A549 (cell line): ENCODE measurements around the gene FRS3. TPM values are rescaled to one million over a fixed set of nuclear protein-coding genes. Genes with fewer than 3 reads are reported as not detected.

ENCODE experiments used
- ATAC-seq, 2 experiments: fragments of 200-7000 bp in 1 of 2; fragments of >200 bp in 1 of 2; cut with Nextera tagmentation in 1 of 2; cut with Tn5 transposase in 1 of 2; 3 replicates each; pipeline versions ENCODE4 v1.8.0 to v1.9.1; 2018 to 2020; ENCODE audit warnings: mild to moderate bottlenecking in 1 of 2, moderate library complexity in 1 of 2
- CTCF ChIA-PET: fragments of 300-600 bp; sonication (Branson Sonifier 250); formaldehyde crosslinking; extraction: SDS; loops from one replicate; lab custom pipeline; 2021; ENCODE audit warnings: antibody characterized with exemption, inconsistent platforms; lab: Yijun Ruan, JAX
- POLR2A ChIA-PET: fragments of 350-600 bp; formaldehyde crosslinking; extraction: SDS; loops from one replicate; lab custom pipeline; 2021; ENCODE audit warnings: antibody characterized with exemption, inconsistent platforms; lab: Yijun Ruan, JAX
- DNase-seq, 2 experiments: peaks; one replicate each; pipeline versions ENCODE4 v3.0.0 to v3.0.0-alpha.2; 2011 to 2016; ENCODE audit warnings: low read depth in 1 of 2, low spot score in 1 of 2
- FAIRE-seq: peaks from 2 replicates; lab custom pipeline; 2011; peaks lifted over from hg19 to GRCh38; lab: Jason Lieb, UNC
- H3K27ac ChIP-seq, 2 experiments: fragments of >200 bp; sonication (Bioruptor Twin); formaldehyde crosslinking; 3 replicates each; pipeline ENCODE4 v1.5.1; 2016 to 2017
- H3K4me1 ChIP-seq: fragments of >200 bp; sonication (Bioruptor Twin); formaldehyde crosslinking; 3 replicates; pipeline ENCODE4 v1.6.1; 2016
- H3K4me2 ChIP-seq: fragments of >200 bp; sonication (Bioruptor Twin); formaldehyde crosslinking; 3 replicates; pipeline ENCODE4 v1.6.1; 2016
- H3K4me3 ChIP-seq: fragments of >200 bp; sonication (Bioruptor Twin); formaldehyde crosslinking; 3 replicates; pipeline ENCODE4 v1.5.1; 2016
- H3K9me3 ChIP-seq: fragments of >200 bp; sonication (Bioruptor Twin); formaldehyde crosslinking; 3 replicates; pipeline ENCODE4 v1.6.1; 2016
- CEBPB ChIP-seq, 2 experiments: fragments of >200 bp in 1 of 2; sonication (Bioruptor Twin) in 1 of 2; formaldehyde crosslinking in 1 of 2; IDR thresholded peaks; 2 replicates each; pipeline ENCODE4 v1.6.1; 2012 to 2016
- EHF ChIP-seq: fragments of 250-450 bp; sonication (Bioruptor Pico); IDR thresholded peaks from 2 replicates; pipeline ENCODE4 v1.5.0; 2020; ENCODE audit warnings: mild to moderate bottlenecking
- EHMT2 ChIP-seq: fragments of 200-600 bp; sonication (generic); IDR thresholded peaks from 2 replicates; pipeline ENCODE4 v1.6.1; 2016; ENCODE audit warnings: antibody characterized with exemption, low read depth, mild to moderate bottlenecking, moderate library complexity
- ESRRA ChIP-seq: fragments of 150-350 bp; IDR thresholded peaks from 2 replicates; pipeline ENCODE4 v1.6.1; 2014; ENCODE audit warnings: mild to moderate bottlenecking, low read length, borderline replicate concordance
- HDAC2 ChIP-seq: fragments of 200-600 bp; sonication (generic); IDR thresholded peaks from 2 replicates; pipeline ENCODE4 v1.6.1; 2016
- HOXB13 ChIP-seq: fragments of 250-450 bp; sonication (Bioruptor Pico); IDR thresholded peaks from 2 replicates; pipeline ENCODE4 v1.5.0; 2020; ENCODE audit warnings: low read depth, mild to moderate bottlenecking, moderate library complexity
- HOXB5 ChIP-seq: fragments of 250-450 bp; sonication (Bioruptor Pico); IDR thresholded peaks from 2 replicates; pipeline ENCODE4 v1.5.0; 2020; ENCODE audit warnings: mild to moderate bottlenecking, moderate library complexity
- JUN ChIP-seq, 2 experiments: fragments of >200 bp; sonication (Bioruptor Twin); formaldehyde crosslinking; IDR thresholded peaks; 2 replicates in 1 of 2; 3 replicates in 1 of 2; pipeline ENCODE4 v1.6.1; 2016 to 2017
- JUNB ChIP-seq: fragments of >200 bp; sonication (Bioruptor Twin); formaldehyde crosslinking; IDR thresholded peaks from 2 replicates; pipeline ENCODE4 v1.6.1; 2016
- KDM1A ChIP-seq: fragments of 200-600 bp; sonication (generic); IDR thresholded peaks from 2 replicates; pipeline ENCODE4 v1.6.1; 2016; ENCODE audit warnings: low read depth, mild to moderate bottlenecking
- KDM5A ChIP-seq: fragments of 200-600 bp; sonication (generic); IDR thresholded peaks from 2 replicates; pipeline ENCODE4 v1.6.1; 2016; ENCODE audit warnings: antibody characterized with exemption, mild to moderate bottlenecking
- MAFK ChIP-seq: fragments of 450-650 bp; IDR thresholded peaks from 2 replicates; pipeline ENCODE4 v1.6.1; 2014; ENCODE audit not compliant: partially characterized antibody
- MYC ChIP-seq: IDR thresholded peaks from 2 replicates; pipeline ENCODE4 v1.6.1; 2012; ENCODE audit warnings: mild to moderate bottlenecking, inconsistent platforms, low read length, improper control_type of control experiment, borderline replicate concordance
- NR3C1 ChIP-seq: fragments of >200 bp; sonication (Bioruptor Twin); formaldehyde crosslinking; IDR thresholded peaks from 3 replicates; pipeline ENCODE4 v1.6.1; 2017
- RAD21 ChIP-seq, 2 experiments: fragments of >200 bp in 1 of 2; sonication (Bioruptor Twin) in 1 of 2; formaldehyde crosslinking in 1 of 2; IDR thresholded peaks in 1 of 2; conservative IDR thresholded peaks in 1 of 2; 2 replicates in 1 of 2; 3 replicates in 1 of 2; pipeline ENCODE4 v1.6.1; 2012 to 2018; ENCODE audit warnings: inconsistent platforms in 1 of 2
- ZSCAN20 ChIP-seq: fragments of 250-450 bp; sonication (Bioruptor Pico); IDR thresholded peaks from 2 replicates; pipeline ENCODE4 v1.8.0; 2022; ENCODE audit warnings: mild to moderate bottlenecking, moderate library complexity
- WGBS: methylation state at CpG from one replicate; pipeline ENCODE4 v1.1.6; 2017; ENCODE audit errors: missing lambda C conversion rate; 5-methylcytosine and 5-hydroxymethylcytosine counted together
- polyA plus RNA-seq, 4 experiments: library from polyadenylated mRNA; depleted of rRNA in 3 of 4; stranded (reverse); fragments of >200 nt; fragmentation: RNase III in 1 of 4; extraction: RNeasy Plus Mini Kit Qiagen cat#74134 plus additional on column Dnase treatment in 1 of 4; gene quantifications; 2 replicates in 3 of 4; 3 replicates in 1 of 4; pipeline ENCODE4 v1.2.3, GENCODE V29; 2011 to 2017
- TF ChIP-seq, protein P1 (sequence below): fragments of 250-450 bp; sonication (Bioruptor Pico); IDR thresholded peaks from 2 replicates; pipeline ENCODE4 v1.5.0; 2020; ENCODE audit warnings: low read depth, mild to moderate bottlenecking, moderate library complexity
- TF ChIP-seq, protein P2 (sequence below): fragments of >200 bp; sonication (Bioruptor Twin); formaldehyde crosslinking; IDR thresholded peaks from 2 replicates; pipeline ENCODE4 v1.6.1; 2016
- TF ChIP-seq, protein P3 (sequence below): IDR thresholded peaks from 2 replicates; pipeline ENCODE4 v1.6.1; 2012; ENCODE audit warnings: low read depth, borderline replicate concordance

The FRS3 gene
- polyA plus RNA-seq, 2 of the 4 experiments (the other 2 are of a cell fraction): 1.9 to 2.0 TPM

DNA sequence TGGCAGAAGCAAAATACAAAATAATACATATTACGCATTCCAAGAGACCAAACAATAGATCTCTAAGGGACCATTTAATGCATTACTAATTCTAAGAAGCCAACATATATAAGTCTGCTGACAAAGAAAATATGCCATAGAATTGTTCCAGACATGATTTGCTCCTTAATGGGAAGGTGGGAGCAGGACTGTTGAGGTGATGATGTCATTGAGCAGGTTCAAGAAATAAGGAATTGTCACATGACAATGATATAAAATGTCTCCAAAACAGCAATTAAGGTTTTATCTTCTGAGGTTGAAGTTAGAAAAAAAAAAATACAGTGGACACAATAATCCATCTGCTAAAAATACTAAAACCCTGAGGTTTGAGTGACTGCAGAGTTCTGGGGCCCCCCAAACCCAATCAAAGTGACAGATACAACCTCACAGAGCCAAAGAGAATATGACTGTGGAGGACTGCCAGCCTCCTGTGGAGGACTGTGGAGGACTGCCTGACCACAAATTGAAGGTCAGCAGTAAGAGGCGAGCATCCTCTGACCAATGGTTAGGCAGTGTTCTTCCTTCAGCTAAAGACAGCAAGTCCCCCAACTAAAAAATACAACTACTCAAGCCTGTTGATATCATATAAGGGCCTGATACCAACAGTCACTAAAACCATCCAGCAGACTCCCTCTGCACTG is 46.8 kb upstream of the FRS3 start:
- WGBS: 96% methylated on average over 2 of the region's 2 CpGs
- POLR2A ChIA-PET: no interaction called here
- H3K27ac ChIP-seq: no peak overlapping the region
- FAIRE-seq: no peak
- peaks cover 16% of the 10 kb centered on the region for H3K4me1 ChIP-seq
- TF ChIP-seq JUN (IDR thresholded peaks at IDR 0.05) (no peak), JUNB (no peak), CEBPB (IDR thresholded peaks at IDR 0.05) (no peak), HOXB5 (CRISPR knock-in tag) (no peak), ZSCAN20 (CRISPR knock-in tag) (no peak), NR3C1 (no peak), KDM5A (no peak), RAD21 (conservative IDR thresholded peaks at IDR 0.05 in 1 of 2, IDR thresholded peaks at IDR 0.05 in 1 of 2) (no peak)
- TF ChIP-seq, protein P1, sequence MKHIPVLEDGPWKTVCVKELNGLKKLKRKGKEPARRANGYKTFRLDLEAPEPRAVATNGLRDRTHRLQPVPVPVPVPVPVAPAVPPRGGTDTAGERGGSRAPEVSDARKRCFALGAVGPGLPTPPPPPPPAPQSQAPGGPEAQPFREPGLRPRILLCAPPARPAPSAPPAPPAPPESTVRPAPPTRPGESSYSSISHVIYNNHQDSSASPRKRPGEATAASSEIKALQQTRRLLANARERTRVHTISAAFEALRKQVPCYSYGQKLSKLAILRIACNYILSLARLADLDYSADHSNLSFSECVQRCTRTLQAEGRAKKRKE: no peak
- TF ChIP-seq, protein P2, sequence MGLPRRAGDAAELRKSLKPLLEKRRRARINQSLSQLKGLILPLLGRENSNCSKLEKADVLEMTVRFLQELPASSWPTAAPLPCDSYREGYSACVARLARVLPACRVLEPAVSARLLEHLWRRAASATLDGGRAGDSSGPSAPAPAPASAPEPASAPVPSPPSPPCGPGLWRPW: no peak
- H3K4me3 ChIP-seq: no peak overlapping the region
- DNase-seq: no peak
- CTCF ChIA-PET: interaction anchor here (0.6 to 2.6 kb wide), 2 partner anchors 25 to 225 kb away, joined by 3 to 10 read pairs; no protein-coding TSS in a partner anchor
- H3K4me2 ChIP-seq: no peak overlapping the region
- ATAC-seq: no peak
- no peaks in the 10 kb centered on the region for H3K9me3 ChIP-seq

DNA sequence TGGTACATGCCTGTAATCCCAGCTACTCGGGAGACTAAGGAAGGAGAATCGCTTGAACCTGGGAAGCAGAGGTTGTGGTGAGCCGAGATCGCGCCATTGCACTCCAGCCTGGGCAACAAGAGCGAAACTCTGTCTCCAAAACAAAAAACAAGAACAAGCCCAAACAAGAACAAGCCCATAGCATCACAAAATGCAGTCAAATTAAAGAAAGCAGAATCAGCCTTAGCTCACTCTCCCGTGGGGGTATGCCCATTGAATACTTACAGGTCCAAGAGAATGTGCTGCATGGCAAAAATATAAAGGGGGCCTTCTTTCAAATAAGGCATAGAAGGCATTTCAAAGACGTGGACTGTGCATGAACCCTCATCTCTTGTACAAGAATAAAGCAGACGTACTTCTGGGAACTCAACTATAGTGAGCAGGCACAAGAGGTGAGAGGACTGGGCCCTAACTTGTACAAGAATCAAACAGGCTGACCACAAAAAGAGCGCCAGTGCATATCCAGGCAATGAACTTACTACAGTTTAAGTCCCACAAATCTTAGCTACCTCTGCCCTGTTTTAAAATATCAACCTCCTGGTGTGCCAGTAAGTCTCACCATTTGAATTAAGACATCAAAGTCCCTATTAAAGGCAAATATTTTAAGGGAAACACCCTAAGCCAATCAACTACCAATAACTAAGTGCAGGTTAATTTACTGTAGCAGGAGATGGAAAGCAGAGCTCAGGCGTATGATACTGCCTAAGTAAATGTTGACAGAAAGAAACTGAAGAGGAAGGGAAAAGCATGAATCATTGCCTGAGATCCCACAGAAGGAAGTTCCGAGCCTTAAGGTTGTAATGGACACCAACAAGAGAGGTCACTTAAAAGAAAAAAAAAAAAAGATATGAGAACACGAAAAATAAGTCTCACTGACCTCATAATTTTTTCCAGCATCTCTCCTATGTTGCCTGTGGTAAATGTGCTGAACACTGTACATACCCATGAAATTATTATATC is 45.2 kb upstream of the FRS3 start:
- WGBS: 68% methylated on average over 13 of the region's 13 CpGs
- CTCF ChIA-PET: interaction anchor here (0.8 to 1.9 kb wide), 3 partner anchors 23 to 37 kb away, joined by 3 to 7 read pairs (median 3); partner anchors contain the start of gene TOMM6
- POLR2A ChIA-PET: interaction anchor here (0.5 kb wide), 1 partner anchor 228 kb away, joined by 4 read pairs; no protein-coding TSS in a partner anchor
- no peak for TF ChIP-seq HOXB13 (CRISPR knock-in tag)
- TF ChIP-seq HDAC2: no peak
- TF ChIP-seq, all 56 proteins: peak for 0
- DNase-seq (peak; percentile 28 to 81), FAIRE-seq (no peak), ATAC-seq (peak; percentile 77 to 89; a peak in 5 of 6 replicates)
- H3K27ac ChIP-seq: peak overlapping the region; percentile 57 to 76
- no peaks in the 10 kb centered on the region for H3K9me3 ChIP-seq
- H3K4me3 ChIP-seq: no peak overlapping the region
- peaks cover 16% of the 10 kb centered on the region for H3K4me1 ChIP-seq
- H3K4me2 ChIP-seq: peak overlapping the region; percentile 64

DNA sequence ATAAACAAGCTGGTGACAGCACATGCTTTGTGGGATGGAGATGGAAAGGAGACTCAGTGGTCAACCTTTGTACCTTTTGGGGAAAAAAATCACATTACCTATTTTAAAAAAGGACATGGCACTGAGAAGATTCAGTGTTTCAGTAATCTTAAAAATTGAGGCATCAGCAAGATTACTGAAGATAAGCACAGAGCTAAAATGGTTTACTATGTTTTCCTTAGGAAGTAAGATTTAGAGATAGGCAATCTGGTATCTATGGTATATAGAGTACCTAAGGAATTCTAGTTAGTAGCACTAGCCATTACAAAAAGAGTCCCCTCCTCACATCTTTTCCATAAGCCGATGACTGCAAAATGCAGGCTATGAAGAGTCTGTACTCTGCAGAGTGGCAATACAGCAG is 43.5 kb upstream of the FRS3 start:
- POLR2A ChIA-PET: no interaction called here
- TF ChIP-seq ZSCAN20 (CRISPR knock-in tag) (no peak), MAFK (peak; percentile 4)
- TF ChIP-seq, all 56 proteins: peak for 1
- H3K4me3 ChIP-seq: no peak overlapping the region
- no peak for DNase-seq
- no peaks in the 10 kb centered on the region for H3K9me3 ChIP-seq
- no peak overlapping the region for H3K4me2 ChIP-seq
- peaks cover 16% of the 10 kb centered on the region for H3K4me1 ChIP-seq
- no peak for ATAC-seq
- FAIRE-seq: no peak
- no peak overlapping the region for H3K27ac ChIP-seq
- WGBS: 93% methylated on average over 1 of the region's 1 CpG
- CTCF ChIA-PET: interaction anchor here (0.6 to 1.8 kb wide), 5 partner anchors 22 to 119 kb away, joined by 3 to 5 read pairs (median 4); partner anchors contain the start of gene TOMM6

DNA sequence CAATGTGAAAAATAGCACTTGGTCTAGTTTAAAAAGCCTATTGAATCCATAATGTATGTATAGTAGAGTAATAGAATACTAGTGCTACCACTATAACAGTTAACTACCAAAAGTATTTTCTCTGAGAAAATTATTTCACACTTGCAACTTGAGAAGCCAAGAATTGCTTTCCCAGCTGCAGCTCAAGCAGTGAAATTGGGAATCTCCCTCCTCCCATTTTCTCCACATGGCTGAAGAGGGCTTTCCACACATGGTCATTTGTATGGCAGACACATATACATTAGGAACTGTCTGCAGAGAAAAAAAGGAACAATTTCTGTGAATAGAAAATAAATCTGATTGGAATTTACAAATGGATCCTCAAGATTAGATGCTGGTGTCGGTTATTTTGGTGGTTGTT is 42.3 kb upstream of the FRS3 start:
- H3K4me2 ChIP-seq: no peak overlapping the region
- ATAC-seq (no peak), FAIRE-seq (no peak), DNase-seq (no peak)
- CTCF ChIA-PET: interaction anchor here (1.3 to 1.8 kb wide), 3 partner anchors 21 to 35 kb away, joined by 4 to 6 read pairs (median 5); partner anchors contain the start of gene TOMM6
- H3K4me1 ChIP-seq: peaks cover 16% of the 10 kb centered on the region
- H3K27ac ChIP-seq: no peak overlapping the region
- no peaks in the 10 kb centered on the region for H3K9me3 ChIP-seq
- POLR2A ChIA-PET: no interaction called here
- H3K4me3 ChIP-seq: no peak overlapping the region
- TF ChIP-seq KDM1A (no peak), EHMT2 (no peak), ESRRA (no peak), EHF (CRISPR knock-in tag) (no peak), MYC (no peak)
- TF ChIP-seq, protein P2: no peak
- TF ChIP-seq, protein P3, sequence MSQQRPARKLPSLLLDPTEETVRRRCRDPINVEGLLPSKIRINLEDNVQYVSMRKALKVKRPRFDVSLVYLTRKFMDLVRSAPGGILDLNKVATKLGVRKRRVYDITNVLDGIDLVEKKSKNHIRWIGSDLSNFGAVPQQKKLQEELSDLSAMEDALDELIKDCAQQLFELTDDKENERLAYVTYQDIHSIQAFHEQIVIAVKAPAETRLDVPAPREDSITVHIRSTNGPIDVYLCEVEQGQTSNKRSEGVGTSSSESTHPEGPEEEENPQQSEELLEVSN: no peak
- WGBS: 93% methylated on average over 1 of the region's 1 CpG
